GM15510 (cell line): ENCODE measurements around the gene BAHCC1.

Source experiments
- POLR2A ChIP-seq: IDR thresholded peaks from 3 replicates; pipeline ENCODE4 v1.6.1; 2011; ENCODE audit warnings: borderline replicate concordance; ENCODE audit not compliant: insufficient read length; ENCODE audit errors: extremely low read depth

BAHCC1 gene

DNA sequence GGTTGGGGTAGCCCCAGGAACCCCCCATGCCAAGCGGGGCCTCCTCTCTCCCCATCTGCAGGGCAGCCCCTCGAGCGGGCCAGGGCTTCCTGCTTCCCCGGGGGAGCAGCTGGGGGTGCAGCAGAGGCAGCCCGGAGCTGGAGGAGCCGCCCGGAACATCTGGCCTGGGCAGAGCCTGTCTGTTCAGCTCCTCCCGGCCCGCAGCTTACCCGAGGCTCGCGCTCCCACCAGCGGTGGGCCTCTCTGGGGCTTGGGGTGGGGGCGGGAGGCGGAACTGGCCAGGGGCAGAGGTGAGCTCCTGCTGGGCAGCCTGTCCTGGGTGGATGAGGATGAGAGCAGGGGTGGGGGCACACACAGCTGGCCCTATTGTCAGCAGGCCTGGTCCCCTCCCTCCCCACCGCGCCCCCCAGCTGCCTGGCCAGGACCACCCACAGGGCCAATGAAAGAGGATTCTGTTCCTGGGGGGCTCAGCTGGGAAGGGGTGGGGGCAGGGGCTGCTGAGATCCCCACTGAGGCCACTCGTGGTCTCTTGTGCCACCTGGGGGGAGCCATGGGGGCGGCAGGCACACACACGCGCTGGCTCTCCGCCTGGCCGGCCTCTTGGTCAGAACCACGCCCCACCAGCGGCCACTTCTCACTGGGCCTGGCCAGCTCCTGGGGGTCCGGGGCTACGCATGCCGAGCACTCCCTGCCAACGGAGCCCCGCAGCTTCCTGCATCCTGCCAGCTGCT is 34.7 kb downstream of the BAHCC1 start:
- TF ChIP-seq POLR2A = no peak

- no peak for TF ChIP-seq POLR2A
These were observed 36.6 kb downstream of the BAHCC1 start for GRCh38 chr17:81431545-81432482.

- TF ChIP-seq POLR2A = no peak
These were observed 37.7 kb downstream of the BAHCC1 start for GRCh38 chr17:81432941-81433340.

- no peak for TF ChIP-seq POLR2A
These were observed 38.4 kb downstream of the BAHCC1 start for GRCh38 chr17:81433656-81434055.

DNA sequence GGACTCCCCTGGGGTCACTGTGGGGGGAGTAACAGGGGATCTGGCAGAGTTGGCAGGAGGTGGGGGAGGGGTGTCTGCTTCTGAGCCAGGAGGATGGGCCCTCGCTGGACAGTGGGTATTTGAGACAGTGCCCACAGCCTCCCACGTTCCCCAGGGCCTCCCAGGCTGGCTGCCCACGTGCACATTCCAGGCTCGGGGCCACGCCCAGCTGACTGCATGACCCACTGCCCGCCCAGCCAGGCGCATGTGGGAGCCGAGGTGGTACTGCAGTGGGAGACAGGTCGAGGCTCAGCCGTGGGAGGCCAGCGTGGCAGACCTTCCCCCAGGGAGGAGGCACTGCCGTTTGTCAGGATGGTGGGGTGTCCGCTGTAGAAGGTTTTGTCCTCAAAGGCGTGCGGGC is 38.8 kb downstream of the BAHCC1 start:
- TF ChIP-seq POLR2A = no peak

- no peak for TF ChIP-seq POLR2A
These were observed 39.6 kb downstream of the BAHCC1 start for GRCh38 chr17:81434681-81435417.

DNA sequence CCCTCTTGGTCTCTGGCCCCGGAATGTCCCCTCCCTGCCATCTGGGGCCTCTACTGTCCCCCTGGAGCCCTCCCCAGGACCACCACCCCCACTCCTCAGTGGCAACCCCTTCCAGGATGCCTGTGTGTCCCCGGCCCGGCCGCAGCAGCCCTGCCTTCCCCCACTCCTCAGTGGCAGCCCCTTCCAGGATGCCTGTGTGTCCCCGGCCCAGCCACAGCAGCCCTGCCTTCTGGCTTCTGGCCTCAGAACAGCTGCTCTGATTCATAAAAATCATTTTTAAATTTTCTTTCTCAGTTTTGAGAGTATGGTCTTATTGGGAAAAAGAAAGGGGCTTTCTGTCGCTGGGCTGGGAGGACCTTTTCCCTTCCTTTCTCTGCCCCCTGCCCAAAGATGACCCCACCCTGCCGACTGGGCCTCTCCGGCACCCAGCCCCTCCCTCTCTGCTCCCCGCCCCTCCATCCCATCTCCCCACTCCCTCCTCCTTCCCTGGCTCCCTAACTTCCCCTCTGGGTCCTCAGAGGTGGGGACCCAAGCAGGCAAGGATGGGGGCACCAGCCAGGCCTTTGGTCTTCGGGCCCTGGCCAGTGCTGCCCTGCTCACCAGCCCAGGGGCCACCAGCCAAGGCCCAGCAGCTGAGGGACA is 40.5 kb downstream of the BAHCC1 start:
- no peak for TF ChIP-seq POLR2A

GRCh38 chr17:81436294-81436849 is 41.1 kb downstream of the BAHCC1 start:
- TF ChIP-seq POLR2A = no peak

DNA sequence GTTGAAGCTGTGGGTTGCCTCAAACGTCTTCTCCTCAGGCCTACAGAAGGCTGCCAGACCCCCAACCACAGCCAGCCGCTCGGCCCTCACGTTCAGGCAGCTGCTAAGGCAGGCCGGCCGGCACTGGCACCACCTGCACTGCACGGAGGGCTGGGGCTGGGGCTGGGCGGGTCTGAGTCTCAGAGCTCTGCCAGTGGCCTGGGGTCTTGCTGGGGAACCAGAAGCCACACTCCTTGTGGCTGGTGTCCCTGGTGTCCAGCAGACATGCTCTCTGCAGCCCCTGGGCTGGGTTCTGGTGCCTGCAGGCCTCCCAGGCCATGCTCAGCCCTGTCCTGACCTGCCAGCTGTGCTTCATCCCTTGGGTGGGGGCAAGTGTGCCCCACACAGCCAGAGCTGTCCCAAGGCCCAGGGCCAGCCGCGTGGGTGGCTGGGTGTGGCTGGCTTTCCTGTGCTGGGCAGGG is 42.0 kb downstream of the BAHCC1 start:
- no peak for TF ChIP-seq POLR2A

- TF ChIP-seq POLR2A = no peak
These were observed 42.9 kb downstream of the BAHCC1 start for GRCh38 chr17:81438007-81438659.

DNA sequence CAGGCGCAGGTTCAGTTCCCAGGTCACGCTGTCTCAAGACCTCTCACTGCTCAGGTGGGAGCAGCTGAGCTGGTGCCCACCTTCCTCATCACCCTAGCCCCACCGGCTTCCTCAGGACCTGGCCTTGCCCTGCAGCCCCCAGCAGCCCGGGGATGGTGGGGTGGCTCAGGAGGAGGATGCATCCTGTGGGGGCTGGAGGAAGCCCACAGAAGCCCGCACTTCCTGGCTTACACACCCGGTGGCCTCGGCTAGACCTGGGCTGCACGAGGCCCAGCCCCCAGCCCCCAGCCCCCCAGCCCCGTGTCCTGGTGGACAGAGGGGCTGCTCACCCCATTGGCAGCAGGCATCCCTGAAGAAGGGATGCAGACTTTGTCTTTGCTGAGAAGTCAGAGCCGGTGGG is 43.4 kb downstream of the BAHCC1 start:
- TF ChIP-seq POLR2A = no peak

DNA sequence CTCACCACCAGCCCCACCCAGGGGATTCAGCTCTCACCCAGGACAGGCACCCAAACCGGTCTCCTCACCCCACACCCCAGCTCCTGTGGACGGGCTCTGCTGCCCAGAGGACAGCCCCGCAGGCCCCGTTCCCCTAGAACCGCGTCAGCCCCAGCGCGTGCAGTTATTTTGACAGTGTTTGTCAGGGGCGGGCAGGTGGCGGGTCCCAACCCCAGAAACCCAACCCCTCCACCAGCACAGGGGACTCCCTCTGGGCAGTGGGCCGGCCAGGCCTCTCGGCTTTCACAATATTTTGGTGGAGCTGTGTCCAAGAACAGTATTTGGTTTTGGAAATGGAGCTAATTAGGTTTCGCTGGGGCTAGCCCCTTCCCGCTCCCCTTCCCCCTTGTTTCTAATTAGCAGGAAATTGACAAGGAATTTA is 44.8 kb downstream of the BAHCC1 start:
- no peak for TF ChIP-seq POLR2A

GRCh38 chr17:81440511-81441244 is 45.4 kb downstream of the BAHCC1 start:
- TF ChIP-seq POLR2A = no peak
